K562 (cell line): ENCODE results near the gene IMMP2L. TPM values are rescaled to one million over a fixed set of nuclear protein-coding genes. Genes with fewer than 3 reads are reported as not detected.

Experiments
- BCOR ChIP-seq: fragments of 450-650 bp; IDR thresholded peaks from 2 replicates; pipeline ENCODE4 v1.6.1; 2016
- CCNT2 ChIP-seq: IDR thresholded peaks from 2 replicates; pipeline ENCODE4 v1.6.1; 2011; ENCODE audit warnings: borderline replicate concordance, low read depth, mild to moderate bottlenecking, moderate library complexity, mixed read lengths, low read length; ENCODE audit not compliant: insufficient read length; ENCODE audit errors: extremely low read depth
- CHD2 ChIP-seq: IDR thresholded peaks from 2 replicates; pipeline ENCODE4 v1.6.1; 2011; ENCODE audit warnings: low read depth, low read length
- CUX1 ChIP-seq: fragments of 200-800 bp; sonication (Bioruptor generic); IDR thresholded peaks from 2 replicates; pipeline ENCODE4 v1.6.1; 2016; ENCODE audit warnings: missing genetic modification characterization, missing compliant biosample characterization
- FIP1L1 ChIP-seq: fragments of 200-400 bp; formaldehyde crosslinking; IDR thresholded peaks from 2 replicates; pipeline ENCODE4 v1.6.1; 2018; ENCODE audit warnings: mild to moderate bottlenecking, low read depth, low read length; ENCODE audit not compliant: poor library complexity, severe bottlenecking
- FOS ChIP-seq: IDR thresholded peaks from 3 replicates; pipeline ENCODE4 v1.6.1; 2011; ENCODE audit not compliant: insufficient read length; ENCODE audit errors: extremely low read depth
- FOXP1 ChIP-seq: sonication (generic); formaldehyde crosslinking; IDR thresholded peaks from 2 replicates; pipeline ENCODE4 v1.8.0; 2022; ENCODE audit warnings: mild to moderate bottlenecking, missing genetic modification reagents
- GABPA ChIP-seq: fragments of 200-800 bp; sonication (Bioruptor generic); conservative IDR thresholded peaks from 2 replicates; pipeline ENCODE4 v1.6.1; 2016; ENCODE audit warnings: low read depth, missing genetic modification characterization, missing compliant biosample characterization
- HDAC8 ChIP-seq: fragments of 450-650 bp; IDR thresholded peaks from 2 replicates; pipeline ENCODE4 v1.6.1; 2016; ENCODE audit warnings: mild to moderate bottlenecking, missing genetic modification characterization, moderate library complexity, missing compliant biosample characterization
- HDGF ChIP-seq: fragments of 450-650 bp; IDR thresholded peaks from 2 replicates; pipeline ENCODE4 v1.6.1; 2016
- HMGN3 ChIP-seq: IDR thresholded peaks from 2 replicates; pipeline ENCODE4 v1.6.1; 2011; ENCODE audit warnings: borderline replicate concordance, low read depth, mild to moderate bottlenecking, mixed read lengths, low read length; ENCODE audit not compliant: insufficient read length; ENCODE audit errors: extremely low read depth
- IFI16 ChIP-seq: fragments of 250-450 bp; sonication (Bioruptor Pico); IDR thresholded peaks from 2 replicates; pipeline ENCODE4 v2.1.2; 2022; ENCODE audit warnings: mild to moderate bottlenecking, inconsistent platforms
- MTA2 ChIP-seq: fragments of 450-650 bp; IDR thresholded peaks from 2 replicates; pipeline ENCODE4 v1.6.1; 2016; ENCODE audit warnings: low read depth
- NCOA6 ChIP-seq: fragments of 450-650 bp; IDR thresholded peaks from 2 replicates; pipeline ENCODE4 v1.6.1; 2017; ENCODE audit warnings: mild to moderate bottlenecking
- POLR2AphosphoS2 ChIP-seq: IDR thresholded peaks from 2 replicates; pipeline ENCODE4 v1.6.1; 2012; ENCODE audit warnings: low read length, improper control_type of control experiment
- POLR3A ChIP-seq: IDR thresholded peaks from 2 replicates; pipeline ENCODE4 v1.6.1; 2011; ENCODE audit warnings: borderline replicate concordance, mild to moderate bottlenecking, moderate library complexity; ENCODE audit not compliant: insufficient read length, insufficient read depth; ENCODE audit errors: extremely low read depth
- SMARCB1 ChIP-seq: IDR thresholded peaks from 2 replicates; pipeline ENCODE4 v1.6.1; 2011; ENCODE audit warnings: improper control_type of control experiment, low read depth; ENCODE audit not compliant: insufficient read length
- TBL1XR1 ChIP-seq, 2 experiments: IDR thresholded peaks; 2 replicates each; pipeline ENCODE4 v1.6.1; 2012; ENCODE audit warnings: improper control_type of control experiment in 2 of 2, low read length in 2 of 2, mild to moderate bottlenecking in 1 of 2
- XRCC4 ChIP-seq: IDR thresholded peaks from one replicate; pipeline ENCODE4 v1.6.1; 2011; ENCODE audit not compliant: insufficient read depth, insufficient read length; ENCODE audit errors: extremely low read depth
- ZBTB5 ChIP-seq: fragments of 450-650 bp; IDR thresholded peaks from 2 replicates; pipeline ENCODE4 v1.6.1; 2017; ENCODE audit warnings: antibody characterized with exemption
- ZNF212 ChIP-seq: fragments of 450-650 bp; formaldehyde crosslinking; IDR thresholded peaks from 2 replicates; pipeline ENCODE4 v1.4.0; 2020; ENCODE audit warnings: mild to moderate bottlenecking
- ZNF583 ChIP-seq: fragments of 250-450 bp; sonication (Bioruptor Pico); IDR thresholded peaks from 2 replicates; pipeline ENCODE4 v1.4.0; 2020
- polyA plus RNA-seq, 8 experiments: library from polyadenylated mRNA; depleted of rRNA in 4 of 8; stranded (reverse) in 5 of 8; unstranded in 3 of 8; fragments of >200 nt; fragmentation: Nextera tagmentation in 2 of 8; fragmentation: Illumina TruSeq in 1 of 8; extraction: Ambion mirVana in 2 of 8; extraction: Trizol in 1 of 8; gene quantifications; 2 replicates each; pipeline versions ENCODE4 v1.2.1 to v1.2.3, GENCODE V29; 2011 to 2014; ENCODE audit warnings: inconsistent platforms in 1 of 8, missing spikeins in 1 of 8
- total RNA-seq, 7 experiments: library from RNA; depleted of rRNA in 6 of 7; stranded (reverse); fragments of >200 nt in 6 of 7; fragmentation: Illumina TruSeq in 2 of 7; extraction: Trizol in 2 of 7; gene quantifications; 2 replicates each; pipeline versions ENCODE4 v1.2.1 to v1.2.3, GENCODE V29; 2011 to 2021; ENCODE audit warnings: low replicate concordance in 1 of 7

IMMP2L gene
- total and polyA plus RNA-seq, 9 of the 15 experiments (the other 6 are each of a cell fraction or from before 2014, with no cell fraction given): 29.7 to 116 (median 53.0) TPM

- TF ChIP-seq CUX1: peak; percentile 54; the same call in 1 of the 2 replicates
- TF ChIP-seq MTA2: peak; percentile 97
- peak; percentile 73 to 96; a peak in 2 of 4 replicates for TF ChIP-seq TBL1XR1 (IDR thresholded peaks at IDR 0.05; ENCODE audit: low read length in 2 of 2)
- TF ChIP-seq NCOA6: peak; percentile 42; the same call in 1 of the 2 replicates
- peak; percentile 21; the same call in 1 of the 2 replicates for TF ChIP-seq BCOR
- peak; percentile 95 for TF ChIP-seq CCNT2
- TF ChIP-seq GABPA (tag): 0 out of 2 replicates have a peak, but pooled peaks have one; percentile 34
- no peak for TF ChIP-seq ZNF583 (CRISPR knock-in tag)
- no peak for TF ChIP-seq FIP1L1
- TF ChIP-seq SMARCB1: peak; percentile 99
- peak; percentile 89 for TF ChIP-seq HMGN3
- TF ChIP-seq ZBTB5: no peak
- TF ChIP-seq HDAC8 (tag): no peak
- no peak for TF ChIP-seq CHD2
- no peak for TF ChIP-seq POLR3A
- no peak for TF ChIP-seq XRCC4
- no peak for TF ChIP-seq ZNF212 (CRISPR knock-in tag)
- TF ChIP-seq HDGF: 0 out of 2 replicates have a peak, but pooled peaks have one; percentile 67
- TF ChIP-seq FOS: peak; percentile 22
- no peak for TF ChIP-seq FOXP1 (CRISPR knock-in tag)
- TF ChIP-seq IFI16 (CRISPR knock-in tag): no peak
- no peak for TF ChIP-seq POLR2AphosphoS2
Observed at GRCh38 chr7:111438369-111439289, 123.7 kb downstream of the IMMP2L start (continued).
